ENCODE measurements around the gene BNIP3. TPM values are rescaled to one million over a fixed set of nuclear protein-coding genes. Genes with fewer than 3 reads are reported as not detected.

The BNIP3 gene
- total and polyA plus RNA-seq, 2 donors (not counting 3 experiments of a cell fraction or from before 2014, with no cell fraction given), result 51.4 to 53.3 TPM

GRCh38 chr10:132016514-132016913 is 34.8 kb upstream of the BNIP3 start:
- H3K9me1 ChIP-seq (replicated peaks; ENCODE audit: control insufficient read depth, extremely low read depth, insufficient read depth, low read length), result no peaks in the 10 kb centered on the region
- H3K79me2 ChIP-seq (ENCODE audit: control insufficient read depth, insufficient read depth, low read length), result no peaks in the 10 kb centered on the region
- intact Hi-C loops (cut with micrococcal nuclease) (loop anchor here (2.0 kb wide), 1 partner anchor 18 kb away; no protein-coding TSS in a partner anchor), dilution Hi-C loops (cut with MboI; ENCODE audit: extremely low pct_ligation_motif_present, low sequenced_read_pairs) (no loop called here)
- no peak for DNase-seq (ENCODE audit: low read depth, low spot score)
- H3K36me3 ChIP-seq (ENCODE audit: control insufficient read depth in 2 of 2, extremely low read depth in 1 of 2, insufficient read depth in 2 of 2, low read length in 2 of 2), result no peaks in the 10 kb centered on the region
- CTCF ChIA-PET, result no interaction called here
- no TSS peak for BruUV-seq (replicated peaks)
- no peaks in the 10 kb centered on the region for H4K20me1 ChIP-seq (replicated peaks; ENCODE audit: control insufficient read depth, extremely low read depth, insufficient read depth, low read length)
- H3K4me3 ChIP-seq (replicated peaks in 1 of 3; ENCODE audit: insufficient read depth in 1 of 3, low read depth in 1 of 3, low read length in 3 of 3), result no peak overlapping the region
- H3K27me3 ChIP-seq (ENCODE audit: control insufficient read depth in 2 of 2, insufficient read depth in 2 of 2, low read length in 2 of 2), result peaks cover 2 to 5% of the 10 kb centered on the region in 2 experiments
- FAIRE-seq, result no peak
- H3K9me3 ChIP-seq (replicated peaks; ENCODE audit: control insufficient read depth, insufficient read depth, low read length), result no peaks in the 10 kb centered on the region
- no peak overlapping the region for H2AFZ ChIP-seq (ENCODE audit: low read depth, low read length)
- H3K4me2 ChIP-seq (ENCODE audit: insufficient read depth, low read length), result no peak overlapping the region
- no peak overlapping the region for H3K27ac ChIP-seq (ENCODE audit: insufficient read depth, low read depth, low read length)
- no peaks in the 10 kb centered on the region for H3K4me1 ChIP-seq (ENCODE audit: control insufficient read depth, extremely low read depth, insufficient read depth, low read length)
- no peak overlapping the region for H3K9ac ChIP-seq (replicated peaks; ENCODE audit: extremely low read depth, insufficient read depth, low read length)
- POLR2A ChIA-PET, result no interaction called here
- no peak for TF ChIP-seq EZH2 (IDR thresholded peaks at IDR 0.05; ENCODE audit: borderline replicate concordance, low read depth, low read length, severe bottlenecking)
- no peak for TF ChIP-seq FOS (IDR thresholded peaks at IDR 0.05; ENCODE audit: borderline replicate concordance, insufficient read depth, low read length)
- TF ChIP-seq POLR2AphosphoS5 (IDR thresholded peaks at IDR 0.05; ENCODE audit: insufficient read depth, low read depth, low read length), result no peak
- no peak for TF ChIP-seq GATA2 (IDR thresholded peaks at IDR 0.05; ENCODE audit: insufficient read depth, insufficient read length, low read depth, low read length)
- TF ChIP-seq MYC (IDR thresholded peaks at IDR 0.05; ENCODE audit: low read depth, low read length), result no peak
- TF ChIP-seq CTCF (IDR thresholded peaks at IDR 0.05; ENCODE audit: extremely low read depth in 1 of 2, insufficient read depth in 1 of 2, low read depth in 1 of 2, low read length in 2 of 2), result no peak
- TF ChIP-seq JUN (IDR thresholded peaks at IDR 0.05; ENCODE audit: borderline replicate concordance, insufficient read depth, insufficient read length, low read depth), result no peak
- TF ChIP-seq, protein P1, sequence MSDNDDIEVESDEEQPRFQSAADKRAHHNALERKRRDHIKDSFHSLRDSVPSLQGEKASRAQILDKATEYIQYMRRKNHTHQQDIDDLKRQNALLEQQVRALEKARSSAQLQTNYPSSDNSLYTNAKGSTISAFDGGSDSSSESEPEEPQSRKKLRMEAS (IDR thresholded peaks at IDR 0.05; ENCODE audit: insufficient read depth, insufficient read length), result no peak
- TF ChIP-seq POLR2A (IDR thresholded peaks at IDR 0.05; ENCODE audit: low read depth, low read length), result no peak

Measured in endothelial cell of umbilical vein (primary cell).